Stimulated activated naive CD8-positive, alpha-beta T cell treated with anti-CD3 and anti-CD28 coated beads, Interleukin-15, amount 100 ng/mL, for 72 hours (primary cell): ENCODE results near the gene PPP1R12B.
"Not testable (repeated sequence)": the region's sequence is repeated elsewhere in the genome, so short reads cannot be mapped to it uniquely, and the experiment has no call there.

Experiments
- ATAC-seq: fragments of 150-1000 bp; cut with Tn5 transposase; 2 replicates; pipeline ENCODE4 v1.10.0; 2021; ENCODE audit warnings: mild to moderate bottlenecking, moderate library complexity
- DNase-seq, 2 donors: peaks; one replicate each; pipeline ENCODE4 v3.0.0; 2021 to 2022
- H3K27ac Mint-ChIP-seq, 2 donors: one replicate each; pipeline ENCODE4 v1.8.0; 2022; ENCODE audit warnings: mild to moderate bottlenecking in 2 of 2, mixed read lengths in 2 of 2, moderate library complexity in 2 of 2
- H3K27me3 Mint-ChIP-seq: one replicate; pipeline ENCODE4 v1.8.0; 2022; ENCODE audit warnings: mixed read lengths
- H3K4me1 Mint-ChIP-seq: one replicate; pipeline ENCODE4 v1.8.0; 2022; ENCODE audit warnings: mild to moderate bottlenecking, mixed read lengths
- H3K4me3 Mint-ChIP-seq, 2 donors: one replicate each; pipeline ENCODE4 v1.8.0; 2022; ENCODE audit warnings: mild to moderate bottlenecking in 2 of 2, mixed read lengths in 2 of 2, moderate library complexity in 1 of 2
- H3K9me3 Mint-ChIP-seq, 2 donors: one replicate each; pipeline ENCODE4 v1.8.0; 2022; ENCODE audit warnings: mixed read lengths in 2 of 2

Gene PPP1R12B

GRCh38 chr1:202571719-202572339, 223.3 kb downstream of the PPP1R12B start:
- Mint-ChIP-seq H3K27me3 (no peaks in the 10 kb centered on the region), H3K9me3 (no peaks in the 10 kb centered on the region), H3K27ac (no peak overlapping the region), H3K4me1 (peaks cover 9% of the 10 kb centered on the region), H3K4me3 (no peak overlapping the region)
- ATAC-seq (no peak), DNase-seq (peak in 1 of 2 donors; percentile 28)

- ATAC-seq = no peak
- Mint-ChIP-seq H3K27me3 (no peaks in the 10 kb centered on the region), H3K4me3 (no peak overlapping the region), H3K27ac (no peak overlapping the region), H3K9me3 (no peaks in the 10 kb centered on the region), H3K4me1 (no peaks in the 10 kb centered on the region)
- DNase-seq = no peak
Measured at GRCh38 chr1:202572867-202573266, 224.4 kb downstream of the PPP1R12B start.

GRCh38 chr1:202575918-202576653, 227.6 kb downstream of the PPP1R12B start:
- no peaks in the 10 kb centered on the region for H3K9me3 Mint-ChIP-seq
- no peaks in the 10 kb centered on the region for H3K27me3 Mint-ChIP-seq
- DNase-seq (no peak), ATAC-seq (no peak)
- no peak overlapping the region for H3K4me3 Mint-ChIP-seq
- H3K27ac Mint-ChIP-seq = no peak overlapping the region
- H3K4me1 Mint-ChIP-seq = no peaks in the 10 kb centered on the region

- DNase-seq (no peak), ATAC-seq (no peak)
- no peaks in the 10 kb centered on the region for H3K27me3 Mint-ChIP-seq
- H3K9me3 Mint-ChIP-seq = no peaks in the 10 kb centered on the region
- no peak overlapping the region for H3K4me3 Mint-ChIP-seq
- H3K27ac Mint-ChIP-seq = no peak overlapping the region
- no peaks in the 10 kb centered on the region for H3K4me1 Mint-ChIP-seq
Measured at GRCh38 chr1:202576816-202577215, 228.3 kb downstream of the PPP1R12B start.

- no peak overlapping the region for H3K4me3 Mint-ChIP-seq
- no peaks in the 10 kb centered on the region for H3K4me1 Mint-ChIP-seq
- no peaks in the 10 kb centered on the region for H3K9me3 Mint-ChIP-seq
- no peaks in the 10 kb centered on the region for H3K27me3 Mint-ChIP-seq
- H3K27ac Mint-ChIP-seq = no peak overlapping the region
- ATAC-seq (no peak), DNase-seq (no peak)
Measured at GRCh38 chr1:202577381-202577780, 228.9 kb downstream of the PPP1R12B start.

GRCh38 chr1:202578001-202578504, 229.6 kb downstream of the PPP1R12B start:
- Mint-ChIP-seq H3K9me3 (no peaks in the 10 kb centered on the region), H3K27me3 (no peaks in the 10 kb centered on the region), H3K4me1 (no peaks in the 10 kb centered on the region), H3K4me3 (no peak overlapping the region), H3K27ac (no peak overlapping the region)
- DNase-seq (no peak), ATAC-seq (no peak)

GRCh38 chr1:202578565-202578964, 230.1 kb downstream of the PPP1R12B start:
- Mint-ChIP-seq H3K27ac (no peak overlapping the region), H3K4me3 (no peak overlapping the region), H3K4me1 (no peaks in the 10 kb centered on the region), H3K9me3 (no peaks in the 10 kb centered on the region), H3K27me3 (no peaks in the 10 kb centered on the region)
- ATAC-seq = no peak
- no peak for DNase-seq

- Mint-ChIP-seq H3K27me3 (no peaks in the 10 kb centered on the region), H3K9me3 (no peaks in the 10 kb centered on the region), H3K4me1 (no peaks in the 10 kb centered on the region), H3K27ac (no peak overlapping the region), H3K4me3 (no peak overlapping the region)
- DNase-seq (no peak), ATAC-seq (no peak)
Measured at GRCh38 chr1:202579806-202580205, 231.3 kb downstream of the PPP1R12B start.

- Mint-ChIP-seq H3K27ac (peak overlapping the region in 1 of 2 donors; percentile 29), H3K27me3 (no peaks in the 10 kb centered on the region), H3K4me1 (no peaks in the 10 kb centered on the region), H3K4me3 (no peak overlapping the region), H3K9me3 (no peaks in the 10 kb centered on the region)
- DNase-seq (no peak), ATAC-seq (no peak)
Measured at GRCh38 chr1:202580619-202581018, 232.1 kb downstream of the PPP1R12B start.

GRCh38 chr1:202582350-202582749, 233.9 kb downstream of the PPP1R12B start:
- not testable (repeated sequence) for ATAC-seq, H3K9me3 Mint-ChIP-seq, H3K27me3 Mint-ChIP-seq, H3K4me1 Mint-ChIP-seq, DNase-seq, H3K4me3 Mint-ChIP-seq
- H3K27ac Mint-ChIP-seq = peak overlapping the region in 1 of 2 donors; percentile 64

GRCh38 chr1:202584707-202585589, 236.4 kb downstream of the PPP1R12B start:
- Mint-ChIP-seq H3K27me3 (no peaks in the 10 kb centered on the region), H3K4me1 (no peaks in the 10 kb centered on the region), H3K4me3 (no peak overlapping the region), H3K27ac (no peak overlapping the region), H3K9me3 (no peaks in the 10 kb centered on the region)
- no peak for ATAC-seq
- no peak for DNase-seq

GRCh38 chr1:202585590-202585933, 237.1 kb downstream of the PPP1R12B start:
- no peaks in the 10 kb centered on the region for H3K4me1 Mint-ChIP-seq
- DNase-seq = no peak
- no peaks in the 10 kb centered on the region for H3K9me3 Mint-ChIP-seq
- H3K4me3 Mint-ChIP-seq = no peak overlapping the region
- ATAC-seq = no peak
- H3K27ac Mint-ChIP-seq = no peak overlapping the region
- H3K27me3 Mint-ChIP-seq = no peaks in the 10 kb centered on the region

GRCh38 chr1:202586018-202586821, 237.7 kb downstream of the PPP1R12B start:
- Mint-ChIP-seq H3K27me3 (no peaks in the 10 kb centered on the region), H3K27ac (no peak overlapping the region), H3K4me3 (no peak overlapping the region), H3K4me1 (peaks cover under 1% of the 10 kb centered on the region), H3K9me3 (no peaks in the 10 kb centered on the region)
- ATAC-seq = no peak
- no peak for DNase-seq

GRCh38 chr1:202586871-202587270, 238.4 kb downstream of the PPP1R12B start:
- H3K4me3 Mint-ChIP-seq = no peak overlapping the region
- ATAC-seq (no peak), DNase-seq (no peak)
- H3K27ac Mint-ChIP-seq = no peak overlapping the region
- peaks cover 7% of the 10 kb centered on the region for H3K4me1 Mint-ChIP-seq
- no peaks in the 10 kb centered on the region for H3K27me3 Mint-ChIP-seq
- no peaks in the 10 kb centered on the region for H3K9me3 Mint-ChIP-seq

- no peak overlapping the region for H3K27ac Mint-ChIP-seq
- peaks cover 9% of the 10 kb centered on the region for H3K4me1 Mint-ChIP-seq
- no peaks in the 10 kb centered on the region for H3K9me3 Mint-ChIP-seq
- DNase-seq = no peak
- no peaks in the 10 kb centered on the region for H3K27me3 Mint-ChIP-seq
- no peak overlapping the region for H3K4me3 Mint-ChIP-seq
- no peak for ATAC-seq
Measured at GRCh38 chr1:202587859-202588485, 239.5 kb downstream of the PPP1R12B start.
